CD14-positive monocyte (primary cell): ENCODE results near the gene C1QC. TPM values are rescaled to one million over a fixed set of nuclear protein-coding genes. Genes with fewer than 3 reads are reported as not detected.
A peak's percentile ranks its signal among the peaks of the same experiment; 100 is the strongest.

Experiments
- DNase-seq, 3 donors: peaks; one replicate each; pipeline ENCODE4 v3.0.0-alpha.2; 2011 to 2022
- H2AFZ ChIP-seq: 2 replicates; pipeline ENCODE4 v1.6.0; 2012; ENCODE audit warnings: mild to moderate bottlenecking, low read depth, low read length, inconsistent platforms; ENCODE audit not compliant: insufficient read depth, poor library complexity, severe bottlenecking
- H3K27ac ChIP-seq, 2 donors: 1 replicate in 1 of 2; 2 replicates in 1 of 2; pipeline ENCODE4 v1.5.1; 2012 to 2013; ENCODE audit warnings: low read length in 2 of 2, control low read depth in 1 of 2, inconsistent platforms in 1 of 2, low read depth in 1 of 2, mild to moderate bottlenecking in 1 of 2
- H3K27me3 ChIP-seq, 2 donors: one replicate each; pipeline versions ENCODE4 v1.6.0 to v1.6.1; 2011 to 2013; ENCODE audit warnings: low read length in 2 of 2; ENCODE audit not compliant: control insufficient read depth in 2 of 2, insufficient read depth in 2 of 2
- H3K36me3 ChIP-seq, 2 donors: replicated peaks in 1 of 2; 1 replicate in 1 of 2; 2 replicates in 1 of 2; pipeline versions ENCODE4 v1.5.1 to v1.6.1; 2012 to 2013; ENCODE audit warnings: low read length in 2 of 2, control low read depth in 1 of 2, inconsistent platforms in 1 of 2, mild to moderate bottlenecking in 1 of 2; ENCODE audit not compliant: insufficient read depth in 2 of 2, control insufficient read depth in 1 of 2
- H3K4me1 ChIP-seq, 2 donors: 1 replicate in 1 of 2; 2 replicates in 1 of 2; pipeline versions ENCODE4 v1.5.1 to v1.6.1; 2012 to 2013; ENCODE audit warnings: low read length in 2 of 2, control low read depth in 1 of 2, inconsistent platforms in 1 of 2, mild to moderate bottlenecking in 1 of 2, moderate library complexity in 1 of 2; ENCODE audit not compliant: insufficient read depth in 2 of 2, control insufficient read depth in 1 of 2
- H3K4me2 ChIP-seq: replicated peaks from 2 replicates; pipeline ENCODE3; 2012; ENCODE audit warnings: low read length, moderate library complexity, mild to moderate bottlenecking; ENCODE audit not compliant: poor library complexity, severe bottlenecking; ENCODE audit errors: extremely low read depth
- H3K4me3 ChIP-seq, 3 experiments: fragments of 200-600 bp in 1 of 3; sonication (generic) in 1 of 3; replicated peaks in 1 of 3; 1 replicate in 2 of 3; 2 replicates in 1 of 3; pipeline ENCODE4 v1.5.1; 2011 to 2013; ENCODE audit warnings: low read length in 3 of 3, mild to moderate bottlenecking in 3 of 3, control low read depth in 2 of 3, low read depth in 2 of 3, inconsistent platforms in 1 of 3, moderate library complexity in 1 of 3
- H3K79me2 ChIP-seq: 2 replicates; pipeline ENCODE4 v1.6.0; 2012; ENCODE audit warnings: mild to moderate bottlenecking, control low read depth, inconsistent platforms, low read length, moderate library complexity; ENCODE audit not compliant: insufficient read depth
- H3K9ac ChIP-seq: 2 replicates; pipeline ENCODE4 v1.6.0; 2017; ENCODE audit warnings: low read length, mild to moderate bottlenecking; ENCODE audit not compliant: insufficient read depth, poor library complexity, severe bottlenecking
- H3K9me3 ChIP-seq, 2 donors: replicated peaks in 1 of 2; 1 replicate in 1 of 2; 2 replicates in 1 of 2; pipeline versions ENCODE4 v1.5.1 to v1.6.1; 2012 to 2013; ENCODE audit warnings: low read length in 2 of 2, control low read depth in 1 of 2; ENCODE audit not compliant: control insufficient read depth in 1 of 2, insufficient read depth in 1 of 2
- H4K20me1 ChIP-seq: 2 replicates; pipeline ENCODE4 v1.6.0; 2012; ENCODE audit warnings: mild to moderate bottlenecking, low read length, control low read depth, moderate library complexity; ENCODE audit not compliant: insufficient read depth
- H3K27ac Mint-ChIP-seq, 7 donors: one replicate each; pipeline ENCODE4 v1.8.0; 2020; ENCODE audit warnings: mild to moderate bottlenecking in 7 of 7, mixed read lengths in 7 of 7, moderate library complexity in 6 of 7, inconsistent platforms in 2 of 7
- H3K27me3 Mint-ChIP-seq, 3 donors: one replicate each; pipeline ENCODE4 v1.8.0; 2021 to 2022; ENCODE audit warnings: low read depth in 3 of 3, mild to moderate bottlenecking in 3 of 3, mixed read lengths in 3 of 3, moderate library complexity in 3 of 3, inconsistent platforms in 1 of 3
- H3K36me3 Mint-ChIP-seq, 2 donors: one replicate each; pipeline ENCODE4 v1.8.0; 2020; ENCODE audit warnings: mixed read lengths in 2 of 2, inconsistent platforms in 1 of 2, mild to moderate bottlenecking in 1 of 2
- H3K4me1 Mint-ChIP-seq: one replicate; pipeline ENCODE4 v1.8.0; 2020; ENCODE audit warnings: mild to moderate bottlenecking, mixed read lengths
- H3K4me3 Mint-ChIP-seq, 2 donors: one replicate each; pipeline ENCODE4 v1.8.0; 2020; ENCODE audit warnings: mild to moderate bottlenecking in 2 of 2, mixed read lengths in 2 of 2, moderate library complexity in 1 of 2
- H3K9me3 Mint-ChIP-seq, 7 donors: one replicate each; pipeline ENCODE4 v1.8.0; 2020 to 2022; ENCODE audit warnings: mixed read lengths in 7 of 7, mild to moderate bottlenecking in 6 of 7, moderate library complexity in 6 of 7, inconsistent platforms in 2 of 7
- CTCF ChIP-seq: fragments of 200-600 bp; IDR thresholded peaks from one replicate; pipeline ENCODE4 v1.8.0; 2022; ENCODE audit warnings: antibody characterized with exemption, mild to moderate bottlenecking
- WGBS: methylation state at CpG from one replicate; pipeline ENCODE4 v1.1.5; 2013; ENCODE audit warnings: missing lambda C conversion rate; ENCODE audit not compliant: insufficient coverage; 5-methylcytosine and 5-hydroxymethylcytosine counted together
- intact Hi-C, 2 donors: fragments of 100-400 bp; cut with micrococcal nuclease; formaldehyde crosslinking; loops; one replicate each; pipeline versions ENCODE4 v1.15.0 to v1.15.1; 2023
- polyA minus RNA-seq: library from RNA; depleted of rRNA, polyadenylated mRNA; stranded (reverse); fragments of >200 nt; gene quantifications from 2 replicates; pipeline ENCODE4 v1.2.3, GENCODE V29; 2012
- polyA plus RNA-seq, 3 donors: library from polyadenylated mRNA; depleted of rRNA in 1 of 3; unstranded in 2 of 3; stranded (reverse) in 1 of 3; fragments of 300-500 nt in 2 of 3; fragments of >200 nt in 1 of 3; fragmentation: Illumina TruSeq in 2 of 3; gene quantifications; 1 replicate in 2 of 3; 2 replicates in 1 of 3; pipeline ENCODE4 v1.2.3, GENCODE V29; 2012 to 2021
- total RNA-seq, 12 experiments: library from RNA in 1 of 12; stranded (reverse) in 1 of 12; fragments of 120-200 nt in 1 of 12; gene quantifications; one replicate each; pipeline ENCODE4 v1.2.4 and lab custom pipeline; 2013 to 2026; ENCODE audit warnings: mixed read lengths in 6 of 12, inconsistent platforms in 1 of 12

The C1QC gene
- 3.1 TPM for total RNA-seq (2013)
- polyA plus RNA-seq: 1 to 10 TPM in 1 of 3 donors, under 1 TPM in 2; 0.74 to 3.6 (median 0.85) TPM
- polyA minus RNA-seq: 2.1 and 9.2 TPM in 2 replicates
- 0 to 2.1 (median 0.60) reads per million in 11 experiments for total RNA-seq (lab: John Stamatoyannopoulos, UW)

DNA sequence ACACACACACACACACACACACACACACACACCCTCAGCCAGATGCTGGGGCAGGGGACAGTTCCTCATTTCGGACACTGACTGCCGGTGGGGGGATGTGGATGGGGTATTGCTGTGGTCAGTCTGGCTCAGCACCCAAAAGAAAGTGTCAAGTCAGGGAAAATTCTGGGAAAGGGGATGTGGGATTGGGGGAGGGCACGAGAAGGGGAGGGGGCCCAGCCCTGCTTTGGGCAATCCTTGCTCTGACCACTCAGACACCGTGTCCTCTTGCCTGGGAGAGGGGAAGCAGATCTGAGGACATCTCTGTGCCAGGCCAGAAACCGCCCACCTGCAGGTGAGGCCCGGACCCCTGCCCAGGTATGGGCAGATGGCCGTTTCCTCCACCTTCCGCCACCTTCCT, at the start of gene C1QC:
C1QC (plus strand) TSS at position 253 of the 400 bp plus-strand sequence. CDS start 391 bp downstream, outside the sequence.
- H2AFZ ChIP-seq: no peak within 1 kb of the TSS
- intact Hi-C loops: loop anchor here (5.0 to 10.0 kb wide), 3 partner anchors 226 to 519 kb away; no protein-coding TSS in a partner anchor

GRCh38 chr1:22594396-22594795, 49.0 kb upstream of the C1QC start:
- DNase-seq: no peak
- H3K4me1 ChIP-seq: no peaks in the 10 kb centered on the region
- H3K4me2 ChIP-seq: no peak overlapping the region
- Mint-ChIP-seq H3K4me1 (no peaks in the 10 kb centered on the region), H3K27me3 (peaks cover 15 to 29% (median 15%) of the 10 kb centered on the region in 3 donors), H3K9me3 (peaks cover 0 to 3% (median 0%) of the 10 kb centered on the region in 7 donors), H3K27ac (no peak overlapping the region), H3K4me3 (peak overlapping the region in 1 of 2 donors; percentile 4), H3K36me3 (no peaks in the 10 kb centered on the region)
- no peaks in the 10 kb centered on the region for H3K9me3 ChIP-seq
- WGBS: 71% methylated on average over 3 of the region's 10 CpGs
- no peaks in the 10 kb centered on the region for H4K20me1 ChIP-seq
- no peaks in the 10 kb centered on the region for H3K36me3 ChIP-seq
- H3K4me3 ChIP-seq: no peak overlapping the region
- H2AFZ ChIP-seq: no peak overlapping the region
- no peak for TF ChIP-seq CTCF
- no peak overlapping the region for H3K9ac ChIP-seq
- no peaks in the 10 kb centered on the region for H3K79me2 ChIP-seq
- peaks cover 0 to 8% of the 10 kb centered on the region in 2 donors for H3K27me3 ChIP-seq
- H3K27ac ChIP-seq: no peak overlapping the region
- intact Hi-C loops: no loop called here

More for the DNA sequence above, at the start of gene C1QC:
- H3K36me3 Mint-ChIP-seq: no peaks in the 10 kb centered on the region
- TF ChIP-seq CTCF: no peak
- peaks cover 6 to 13% (median 10%) of the 10 kb centered on the region in 3 donors for H3K27me3 Mint-ChIP-seq
- Histone ChIP-seq H3K4me3 (no peak within 1 kb of the TSS), H3K27ac (no peak within 1 kb of the TSS), H3K9me3 (no peaks in the 10 kb centered on the region), H3K36me3 (no peaks in the 10 kb centered on the region), H3K9ac (no peak within 1 kb of the TSS), H3K27me3 (no peaks in the 10 kb centered on the region), H3K4me1 (no peaks in the 10 kb centered on the region), H3K4me2 (no peak within 1 kb of the TSS), H4K20me1 (no peaks in the 10 kb centered on the region), H3K79me2 (no peaks in the 10 kb centered on the region)
- H3K4me3 Mint-ChIP-seq: no peak within 1 kb of the TSS
- 7% methylated on average over 2 of the region's 8 CpGs for WGBS
- no peak for DNase-seq
- H3K27ac Mint-ChIP-seq: no peak within 1 kb of the TSS
- no peaks in the 10 kb centered on the region for H3K9me3 Mint-ChIP-seq
- H3K4me1 Mint-ChIP-seq: no peaks in the 10 kb centered on the region
